Gastroesophageal sphincter (tissue), 4 donors: ENCODE results near the gene ANAPC5. TPM values are rescaled to one million over a fixed set of nuclear protein-coding genes. Genes with fewer than 3 reads are reported as not detected.
"Not testable (repeated sequence)": the region's sequence is repeated elsewhere in the genome, so short reads cannot be mapped to it uniquely, and the experiment has no call there.

Experiments
- ATAC-seq: fragments of 150-250 bp; one replicate; pipeline ENCODE4 v1.9.1; 2016; ENCODE audit warnings: mild to moderate bottlenecking, moderate library complexity
- H3K27ac ChIP-seq, 4 donors: fragments of 200-600 bp; sonication (generic) in 3 of 4; 1 replicate in 3 of 4; 2 replicates in 1 of 4; pipeline ENCODE4 v1.5.1; 2016 to 2019
- H3K27me3 ChIP-seq: fragments of 200-600 bp; sonication (generic); one replicate; pipeline ENCODE4 v1.5.1; 2019
- H3K36me3 ChIP-seq, 2 donors: fragments of 200-600 bp; sonication (generic); one replicate each; pipeline ENCODE4 v1.5.1; 2019; ENCODE audit warnings: control low read depth in 1 of 2
- H3K4me1 ChIP-seq, 3 donors: fragments of 200-600 bp; sonication (generic); 1 replicate in 2 of 3; 2 replicates in 1 of 3; pipeline ENCODE4 v1.5.1; 2016 to 2019; ENCODE audit warnings: control low read depth in 2 of 3
- H3K4me3 ChIP-seq, 2 donors: fragments of 200-600 bp; sonication (generic); one replicate each; pipeline ENCODE4 v1.5.1; 2019; ENCODE audit warnings: mild to moderate bottlenecking in 1 of 2, moderate library complexity in 1 of 2
- H3K9me3 ChIP-seq, 3 donors: fragments of 200-600 bp; sonication (generic); one replicate each; pipeline ENCODE4 v1.5.1; 2017 to 2019; ENCODE audit warnings: control low read depth in 2 of 3
- EP300 ChIP-seq: sonication (generic); formaldehyde crosslinking; IDR thresholded peaks from one replicate; pipeline ENCODE4 v1.6.1; 2017; ENCODE audit warnings: antibody characterized with exemption, mild to moderate bottlenecking
- POLR2A ChIP-seq, 2 donors: fragments of 450-650 bp; IDR thresholded peaks; one replicate each; pipeline ENCODE4 v1.6.1; 2017; ENCODE audit warnings: antibody characterized with exemption in 2 of 2, mild to moderate bottlenecking in 2 of 2, moderate library complexity in 1 of 2
- POLR2AphosphoS5 ChIP-seq: sonication (generic); formaldehyde crosslinking; IDR thresholded peaks from one replicate; pipeline ENCODE4 v1.6.1; 2017; ENCODE audit warnings: antibody characterized with exemption
- WGBS, 2 donors: methylation state at CpG; one replicate each; pipeline ENCODE4 v1.1.5; 2018; ENCODE audit warnings: low coverage in 1 of 2; 5-methylcytosine and 5-hydroxymethylcytosine counted together
- total RNA-seq, 4 donors: library from RNA; depleted of rRNA; stranded (reverse); fragments of >200 nt; gene quantifications; one replicate each; pipeline ENCODE4 v1.1.0, GENCODE V29; 2016
- TF ChIP-seq, protein P1 (sequence below), 4 experiments: fragments of 200-600 bp in 2 of 4; fragments of 450-650 bp in 2 of 4; sonication (generic) in 1 of 4; IDR thresholded peaks; one replicate each; pipeline ENCODE4 v1.5.1; 2017 to 2019; ENCODE audit warnings: antibody characterized with exemption in 4 of 4, mild to moderate bottlenecking in 2 of 4, moderate library complexity in 2 of 4

The ANAPC5 gene
- total RNA-seq, 4 donors from 2014 or later, result 69.2 to 93.5 (median 75.7) TPM

GRCh38 chr12:121318121-121318520 is 34.1 kb downstream of the ANAPC5 start:
- no peak overlapping the region for H3K27ac ChIP-seq
- no peaks in the 10 kb centered on the region for H3K27me3 ChIP-seq
- TF ChIP-seq EP300 (no peak), POLR2AphosphoS5 (no peak), POLR2A (IDR thresholded peaks at IDR 0.05) (no peak)
- TF ChIP-seq, protein P1, sequence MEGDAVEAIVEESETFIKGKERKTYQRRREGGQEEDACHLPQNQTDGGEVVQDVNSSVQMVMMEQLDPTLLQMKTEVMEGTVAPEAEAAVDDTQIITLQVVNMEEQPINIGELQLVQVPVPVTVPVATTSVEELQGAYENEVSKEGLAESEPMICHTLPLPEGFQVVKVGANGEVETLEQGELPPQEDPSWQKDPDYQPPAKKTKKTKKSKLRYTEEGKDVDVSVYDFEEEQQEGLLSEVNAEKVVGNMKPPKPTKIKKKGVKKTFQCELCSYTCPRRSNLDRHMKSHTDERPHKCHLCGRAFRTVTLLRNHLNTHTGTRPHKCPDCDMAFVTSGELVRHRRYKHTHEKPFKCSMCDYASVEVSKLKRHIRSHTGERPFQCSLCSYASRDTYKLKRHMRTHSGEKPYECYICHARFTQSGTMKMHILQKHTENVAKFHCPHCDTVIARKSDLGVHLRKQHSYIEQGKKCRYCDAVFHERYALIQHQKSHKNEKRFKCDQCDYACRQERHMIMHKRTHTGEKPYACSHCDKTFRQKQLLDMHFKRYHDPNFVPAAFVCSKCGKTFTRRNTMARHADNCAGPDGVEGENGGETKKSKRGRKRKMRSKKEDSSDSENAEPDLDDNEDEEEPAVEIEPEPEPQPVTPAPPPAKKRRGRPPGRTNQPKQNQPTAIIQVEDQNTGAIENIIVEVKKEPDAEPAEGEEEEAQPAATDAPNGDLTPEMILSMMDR (IDR thresholded peaks at IDR 0.05), result no peak
- WGBS, 2 donors, result 83 to 95% methylated on average over 4 to 8 of the region's 11 CpGs
- peaks cover 0 to 74% of the 10 kb centered on the region in 2 donors for H3K36me3 ChIP-seq
- H3K9me3 ChIP-seq, result no peaks in the 10 kb centered on the region
- H3K4me3 ChIP-seq, result no peak overlapping the region
- no peak for ATAC-seq
- no peaks in the 10 kb centered on the region for H3K4me1 ChIP-seq

- Histone ChIP-seq H3K9me3 (no peaks in the 10 kb centered on the region), H3K4me1 (no peaks in the 10 kb centered on the region), H3K27me3 (no peaks in the 10 kb centered on the region), H3K27ac (no peak overlapping the region), H3K4me3 (no peak overlapping the region), H3K36me3 (peaks cover 0 to 68% of the 10 kb centered on the region in 2 donors)
- no peak for ATAC-seq
- TF ChIP-seq, protein P1 (IDR thresholded peaks at IDR 0.05), result no peak
- no peak for TF ChIP-seq POLR2A (IDR thresholded peaks at IDR 0.05)
- no peak for TF ChIP-seq EP300
- TF ChIP-seq POLR2AphosphoS5, result no peak
- WGBS, 2 donors, result 82 to 92% methylated on average over 2 to 3 of the region's 3 CpGs
These were observed 37.8 kb downstream of the ANAPC5 start for GRCh38 chr12:121314431-121314830.

DNA sequence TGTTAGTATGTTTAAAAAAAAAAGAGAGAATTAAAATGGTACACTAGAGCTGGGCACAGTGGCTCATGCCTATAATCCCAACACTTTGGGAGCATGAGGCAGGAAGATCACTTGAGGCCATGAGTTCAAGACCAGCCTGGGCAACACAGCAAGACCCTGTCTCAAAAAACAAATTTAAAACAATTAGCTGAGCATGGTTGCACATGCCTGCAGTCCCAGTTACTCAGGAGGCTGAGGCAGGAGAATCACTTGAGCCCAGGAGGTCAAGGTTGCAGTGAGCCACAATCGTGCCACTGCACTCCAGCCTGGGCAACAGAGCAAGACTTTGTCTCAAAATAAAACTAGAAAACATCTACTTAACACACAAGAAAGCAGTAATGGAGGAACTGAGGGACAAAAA is 42.0 kb downstream of the ANAPC5 start:
- H3K27me3 ChIP-seq, H3K9me3 ChIP-seq, H3K4me3 ChIP-seq, H3K4me1 ChIP-seq, H3K27ac ChIP-seq, ATAC-seq: not testable (repeated sequence)
- H3K36me3 ChIP-seq, result peaks cover 0 to 51% of the 10 kb centered on the region in 2 donors
- 67% methylated on average over 1 of the region's 1 CpG; no CpG with 5 or more reads in 1 of the 2 donors for WGBS, 2 donors

DNA sequence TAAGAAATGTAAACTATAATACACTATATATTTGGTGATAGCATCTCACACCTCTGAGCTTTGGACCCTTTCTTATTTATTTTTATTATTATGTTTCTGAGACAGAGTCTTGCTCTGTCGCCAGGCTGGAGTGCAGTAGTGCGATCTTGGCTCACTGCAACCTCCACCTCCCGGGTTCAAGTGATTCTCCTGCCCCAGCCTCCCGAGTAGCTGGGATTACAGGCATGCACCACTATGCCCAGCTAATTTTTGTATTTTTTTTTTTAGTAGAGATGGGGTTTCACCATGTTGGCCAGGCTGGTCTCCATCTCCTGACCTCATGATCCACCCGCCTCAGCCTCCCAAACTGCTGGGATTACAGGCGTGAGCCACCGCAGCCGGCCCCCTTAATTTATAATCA is 44.8 kb downstream of the ANAPC5 start:
- not testable (repeated sequence) for H3K9me3 ChIP-seq, ATAC-seq, H3K4me3 ChIP-seq, H3K27ac ChIP-seq, H3K4me1 ChIP-seq, H3K27me3 ChIP-seq
- peaks cover 0 to 50% of the 10 kb centered on the region in 2 donors for H3K36me3 ChIP-seq
- 94 to 95% methylated on average over 5 to 8 of the region's 8 CpGs for WGBS, 2 donors

DNA sequence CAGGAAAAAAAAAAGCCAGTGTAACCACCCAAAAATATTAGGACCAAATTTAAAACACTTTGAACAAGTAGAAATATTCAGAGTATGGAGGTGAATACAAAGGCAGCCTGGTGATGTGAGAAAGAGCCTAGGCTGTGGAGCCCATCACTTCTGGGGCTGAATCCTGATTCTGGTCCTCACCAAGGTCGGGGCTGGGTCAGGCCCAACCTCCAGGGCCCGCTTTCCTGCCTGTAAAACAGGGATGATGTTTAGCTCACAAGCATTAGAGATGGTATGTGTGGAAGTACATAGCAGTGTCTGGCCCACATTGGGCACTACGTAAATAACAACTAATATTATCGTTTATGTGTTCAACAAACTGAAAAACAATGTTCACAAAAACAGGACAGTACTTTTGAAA is 47.9 kb downstream of the ANAPC5 start:
- Histone ChIP-seq H3K4me3 (no peak overlapping the region), H3K27me3 (no peaks in the 10 kb centered on the region), H3K4me1 (no peaks in the 10 kb centered on the region), H3K9me3 (no peaks in the 10 kb centered on the region), H3K27ac (no peak overlapping the region), H3K36me3 (peaks cover 0 to 22% of the 10 kb centered on the region in 2 donors)
- 67 to 89% methylated on average over 1 to 4 of the region's 4 CpGs for WGBS, 2 donors
- TF ChIP-seq POLR2A (IDR thresholded peaks at IDR 0.05) (no peak), EP300 (no peak), POLR2AphosphoS5 (no peak)
- TF ChIP-seq, protein P1 (IDR thresholded peaks at IDR 0.05), result no peak
- ATAC-seq, result no peak

DNA sequence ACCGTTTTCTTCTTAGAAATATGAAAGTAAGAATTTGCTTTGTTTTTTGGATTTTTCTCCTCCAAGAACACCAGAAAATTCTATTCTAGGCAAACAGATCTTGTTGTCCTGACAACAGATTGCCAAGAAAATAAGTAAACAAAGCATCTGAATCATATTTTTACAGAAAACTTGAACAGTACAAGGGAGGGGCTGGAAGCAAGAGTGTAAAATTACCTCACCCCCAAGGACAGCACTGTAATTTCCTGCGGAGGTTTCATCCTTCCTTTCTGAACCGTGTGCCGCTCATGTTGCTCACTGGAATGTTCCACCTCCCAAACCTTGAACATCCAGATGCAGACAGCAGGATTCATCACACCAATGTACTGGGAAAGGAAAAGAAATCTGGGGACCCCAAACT is 50.3 kb downstream of the ANAPC5 start:
- TF ChIP-seq, protein P1 (IDR thresholded peaks at IDR 0.05), result no peak
- TF ChIP-seq POLR2AphosphoS5 (no peak), POLR2A (IDR thresholded peaks at IDR 0.05) (no peak), EP300 (no peak)
- Histone ChIP-seq H3K27me3 (no peaks in the 10 kb centered on the region), H3K36me3 (no peaks in the 10 kb centered on the region), H3K9me3 (no peaks in the 10 kb centered on the region), H3K4me1 (peaks cover 0 to 12% (median 0%) of the 10 kb centered on the region in 3 donors), H3K4me3 (no peak overlapping the region), H3K27ac (no peak overlapping the region)
- no peak for ATAC-seq
- WGBS, 2 donors, result 49 to 50% methylated on average over 4 of the region's 4 CpGs
